ENCODE data around the gene LGALS8.
"Not testable (repeated sequence)": the region's sequence is repeated elsewhere in the genome, so short reads cannot be mapped to it uniquely, and the experiment has no call there.

The LGALS8 gene

DNA sequence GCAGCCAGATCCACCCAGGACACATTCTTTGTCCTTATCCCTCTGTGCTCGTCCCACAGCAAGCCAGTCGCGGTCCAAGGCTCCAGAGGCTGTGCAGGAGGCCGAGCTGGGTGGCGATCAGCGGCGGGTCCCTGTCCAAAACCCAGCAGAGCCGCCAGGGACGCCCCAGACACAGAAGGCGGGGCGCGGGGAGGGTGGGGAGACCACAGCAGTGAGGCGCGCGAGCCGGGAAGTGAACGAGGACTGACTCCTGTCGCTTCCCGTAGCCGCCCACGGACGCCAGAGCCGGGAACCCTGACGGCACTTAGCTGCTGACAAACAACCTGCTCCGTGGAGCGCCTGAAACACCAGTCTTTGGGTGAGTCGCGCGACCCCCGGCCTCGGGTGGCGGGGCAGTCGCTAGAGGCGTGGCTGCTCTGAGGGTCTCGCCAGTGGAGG is at the start of gene LGALS8:
TSS of gene LGALS8 (plus strand) at position 279 of the 438 bp plus-strand sequence. CDS start 2,089 bp downstream, outside the sequence.
- DNase-seq (ENCODE audit: low read depth), result peak; percentile 77

DNA sequence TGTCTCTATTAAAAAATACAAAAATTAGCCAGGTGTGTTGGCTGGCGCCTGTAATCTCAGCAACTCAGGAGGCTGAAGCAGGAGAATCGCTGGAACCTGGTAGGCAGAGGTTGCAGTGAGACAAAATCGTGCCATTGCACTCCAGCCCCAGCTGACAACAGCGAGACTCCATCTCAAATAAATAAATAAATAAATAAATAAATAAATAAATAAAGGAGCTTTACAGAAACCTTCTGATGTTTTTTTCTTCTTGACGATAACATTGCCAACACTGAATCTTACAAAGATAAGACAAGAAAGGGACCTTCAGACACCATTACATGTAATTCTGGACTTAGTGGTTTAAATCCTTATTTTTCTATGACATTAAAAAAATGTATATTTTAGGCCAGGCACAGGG is 47.8 kb upstream of the LGALS8 start:
- no peak for DNase-seq (ENCODE audit: low read depth)

DNA sequence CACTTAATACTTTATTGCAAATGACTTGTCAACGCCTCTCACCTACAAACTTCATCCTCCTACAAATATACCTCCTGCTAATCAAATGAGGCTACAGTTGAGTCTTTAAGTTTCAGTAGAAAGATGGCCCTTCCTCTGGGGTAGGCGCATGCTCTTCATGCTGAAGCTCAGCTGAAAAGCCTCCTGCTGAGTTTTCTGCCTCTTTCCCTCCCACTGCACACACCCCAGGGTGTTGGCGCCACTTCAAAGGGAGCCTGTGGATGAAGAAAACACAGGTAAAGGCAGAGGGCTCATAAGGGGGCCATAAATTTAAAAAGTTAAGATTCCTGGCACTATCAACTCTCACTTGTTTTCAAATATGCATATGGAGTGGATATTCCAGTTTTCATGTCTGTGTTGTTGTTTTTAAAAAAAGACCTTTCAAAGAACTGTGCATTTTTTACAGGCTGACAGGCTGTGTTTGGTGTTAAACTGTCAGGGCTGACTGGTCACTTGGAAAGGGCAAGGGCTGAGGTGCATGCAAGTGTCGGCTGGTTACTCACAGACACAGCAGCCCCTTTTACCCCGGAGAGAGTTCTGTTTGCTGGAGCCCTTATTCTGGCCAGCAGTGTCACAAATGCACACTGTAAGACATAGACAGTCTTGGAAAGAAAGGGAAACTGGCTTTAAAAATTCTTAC is 42.9 kb upstream of the LGALS8 start:
- DNase-seq (ENCODE audit: low read depth), result no peak

DNA sequence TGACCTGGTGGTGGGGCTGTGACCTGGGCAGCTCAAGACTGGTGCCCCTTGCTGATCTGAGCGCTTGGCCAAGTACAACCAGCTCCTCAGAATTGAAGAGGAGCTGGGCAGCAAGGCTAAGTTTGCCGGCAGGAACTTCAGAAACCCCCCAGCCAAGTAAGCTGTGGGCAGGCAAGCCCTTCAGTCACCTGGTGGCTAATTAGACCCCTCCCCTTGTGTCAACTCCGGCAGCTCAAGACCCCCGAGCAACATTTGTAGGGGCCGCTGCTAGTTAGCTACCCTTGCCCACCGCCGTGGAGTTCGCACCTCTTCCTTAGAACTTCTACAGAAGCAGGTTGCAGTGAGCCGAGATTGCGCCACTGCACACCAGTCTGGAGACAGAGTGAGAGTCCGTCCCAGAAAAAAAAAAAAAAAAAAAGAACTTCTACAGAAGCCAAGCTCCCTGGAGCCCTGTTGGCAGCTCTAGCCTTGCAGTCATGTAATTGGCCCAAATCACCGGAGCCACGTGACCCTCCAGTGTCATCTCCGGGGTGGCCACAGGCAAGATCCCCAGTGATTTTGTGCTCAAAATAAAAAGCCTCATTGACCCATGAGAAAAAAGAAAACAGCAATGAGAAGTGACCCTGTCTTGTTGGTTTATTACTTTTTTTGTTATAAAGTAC is 39.3 kb upstream of the LGALS8 start:
- DNase-seq (ENCODE audit: low read depth), result no peak

DNA sequence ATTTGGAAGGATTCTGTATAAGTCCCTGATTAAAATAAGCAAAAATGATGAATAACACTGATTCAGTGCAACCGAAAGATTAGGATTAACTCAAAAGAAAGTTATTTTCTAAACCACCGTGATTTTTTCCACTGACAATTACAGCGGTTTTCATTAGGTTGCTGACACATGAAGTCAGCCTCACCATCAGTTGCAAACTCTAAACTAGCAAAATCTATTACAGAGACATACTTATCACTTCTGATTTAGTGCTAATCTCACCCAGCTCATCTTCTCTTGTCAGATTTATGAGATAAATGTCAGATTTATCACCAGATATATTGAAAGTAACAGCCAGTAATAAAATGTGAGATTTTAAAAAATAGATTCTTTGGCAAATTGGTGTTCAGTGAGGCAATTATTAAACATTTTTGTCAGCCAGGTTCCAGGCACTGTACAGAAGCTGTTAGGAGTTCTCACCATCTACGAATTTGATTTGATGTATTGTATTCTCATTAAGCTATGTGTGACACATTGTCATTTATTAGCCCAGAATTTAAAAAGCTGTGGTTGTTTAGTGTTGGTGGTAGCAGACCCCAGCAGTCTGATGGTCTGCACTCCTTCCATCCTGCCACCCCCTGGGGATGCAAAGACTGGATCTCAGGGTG is 37.3 kb upstream of the LGALS8 start:
- DNase-seq (ENCODE audit: low read depth), result no peak

DNA sequence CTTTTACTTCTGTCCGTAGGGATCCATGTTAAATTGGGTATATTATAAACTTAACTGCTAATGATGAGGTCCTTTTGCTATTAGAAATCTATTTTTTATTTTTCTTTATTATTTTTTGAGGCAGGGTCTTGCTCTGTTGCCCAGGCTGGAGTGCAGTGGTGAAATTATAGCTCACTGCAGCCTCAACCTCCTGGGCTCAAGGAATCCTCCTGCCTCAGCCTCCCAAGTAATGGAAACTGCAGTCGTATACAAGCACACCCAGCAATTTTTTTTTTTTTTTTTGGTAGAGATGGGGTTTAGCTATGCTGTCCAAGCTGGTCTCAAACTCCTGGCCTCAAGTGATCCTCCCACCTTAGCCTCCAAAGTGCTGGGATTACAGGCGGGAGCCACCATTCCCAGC is 34.6 kb upstream of the LGALS8 start:
- not testable (repeated sequence) for DNase-seq (ENCODE audit: low read depth)

DNA sequence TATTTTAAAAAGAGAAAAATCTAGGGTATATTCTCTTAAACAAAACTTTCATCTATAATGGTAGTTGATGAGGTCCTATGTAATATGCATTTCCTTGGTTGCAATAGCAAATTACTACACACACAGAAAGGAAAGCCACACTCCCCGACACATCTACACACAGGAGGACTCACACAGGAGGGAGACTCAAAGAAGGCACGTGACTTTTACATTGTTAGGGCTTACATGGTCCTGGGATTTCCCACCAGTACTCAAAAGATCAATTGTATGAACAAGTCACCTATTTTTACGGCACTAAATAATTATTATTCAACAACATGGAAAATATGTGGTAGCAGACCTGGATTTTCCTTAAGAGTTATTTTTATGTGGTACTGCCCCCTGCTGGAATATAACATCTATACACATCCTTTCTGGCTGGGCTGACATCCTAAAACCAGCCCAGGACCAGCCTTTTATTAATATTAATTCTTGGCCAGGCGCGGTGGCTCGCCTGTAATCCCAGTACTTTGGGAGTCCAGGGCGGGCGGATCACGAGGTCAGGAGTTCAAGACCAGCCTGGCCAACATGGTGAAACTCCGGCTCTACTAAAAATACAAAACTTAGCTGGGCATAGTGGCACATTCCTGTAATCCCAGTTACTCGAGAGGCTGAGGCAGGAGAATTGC is 33.9 kb upstream of the LGALS8 start:
- no peak for DNase-seq (ENCODE audit: low read depth)

DNA sequence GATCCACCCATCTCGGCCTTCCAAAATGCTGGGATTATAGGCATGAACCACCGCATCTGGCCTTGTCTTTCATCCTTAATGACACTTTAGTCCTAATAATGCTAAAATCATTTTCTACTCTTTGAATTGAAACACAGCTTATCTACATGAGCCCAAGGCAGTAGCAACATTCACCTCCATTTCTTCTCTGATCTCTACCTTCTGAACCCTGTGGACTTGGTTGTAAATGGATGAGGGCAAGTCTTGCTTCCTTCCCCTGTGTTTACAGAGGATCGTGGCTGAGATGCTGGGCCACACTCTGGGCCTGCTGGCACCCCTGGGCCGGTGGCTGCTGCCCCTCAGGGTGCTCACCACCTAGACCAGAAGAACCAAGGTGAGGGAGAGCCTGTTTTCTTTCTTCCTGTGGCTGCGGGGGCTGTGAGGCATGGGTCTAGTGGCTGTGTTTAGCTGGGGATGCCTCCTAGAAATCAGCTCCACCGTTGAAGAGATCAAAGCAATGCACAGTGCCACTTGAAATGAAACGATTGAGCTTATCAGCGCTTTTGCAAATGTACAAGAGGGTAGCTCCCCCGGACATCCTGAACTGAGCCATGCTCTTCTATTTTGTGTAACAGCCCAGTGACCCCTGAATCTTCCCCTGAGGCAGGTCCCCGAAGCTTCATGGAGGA is 32.2 kb upstream of the LGALS8 start:
- no peak for DNase-seq (ENCODE audit: low read depth)

DNA sequence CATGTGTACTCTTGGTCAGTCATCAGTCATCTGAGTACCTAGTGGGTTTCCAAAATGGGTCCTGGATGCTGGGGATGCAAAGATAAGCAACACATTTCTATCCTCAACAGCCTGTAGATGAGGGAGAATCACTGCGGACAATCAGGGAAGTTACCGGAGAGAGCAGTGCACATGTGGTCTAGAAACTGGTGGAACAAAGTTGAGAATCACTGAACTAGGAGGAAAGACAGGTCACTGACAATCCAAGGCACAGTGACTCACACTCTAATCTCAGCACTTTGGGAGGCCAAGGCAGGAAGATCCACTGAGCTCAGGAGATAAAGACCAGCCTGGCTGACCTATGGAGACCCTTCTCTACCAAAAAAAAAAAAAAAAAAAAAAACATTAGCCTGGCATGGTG is 31.4 kb upstream of the LGALS8 start:
- DNase-seq (ENCODE audit: low read depth), result no peak

DNA sequence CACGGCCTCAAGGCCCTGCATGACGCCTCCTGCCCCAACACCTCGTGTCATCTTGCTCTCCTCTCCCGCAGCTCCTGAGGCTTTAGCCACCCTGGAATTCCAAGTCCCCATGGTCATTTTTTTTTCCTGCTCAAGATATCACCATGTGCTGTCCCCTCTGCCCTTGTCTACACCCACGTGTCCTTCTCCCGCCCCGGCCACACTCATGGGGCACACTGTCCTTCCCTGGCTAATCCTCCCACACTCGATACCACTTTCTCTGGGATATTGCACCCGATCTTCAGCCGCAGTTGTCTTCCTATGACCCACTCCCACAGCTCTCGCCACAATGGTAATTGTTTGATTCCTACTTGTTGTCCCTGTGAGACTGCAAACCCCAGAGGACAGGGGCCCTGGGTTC is 29.7 kb upstream of the LGALS8 start:
- DNase-seq (ENCODE audit: low read depth), result no peak

DNA sequence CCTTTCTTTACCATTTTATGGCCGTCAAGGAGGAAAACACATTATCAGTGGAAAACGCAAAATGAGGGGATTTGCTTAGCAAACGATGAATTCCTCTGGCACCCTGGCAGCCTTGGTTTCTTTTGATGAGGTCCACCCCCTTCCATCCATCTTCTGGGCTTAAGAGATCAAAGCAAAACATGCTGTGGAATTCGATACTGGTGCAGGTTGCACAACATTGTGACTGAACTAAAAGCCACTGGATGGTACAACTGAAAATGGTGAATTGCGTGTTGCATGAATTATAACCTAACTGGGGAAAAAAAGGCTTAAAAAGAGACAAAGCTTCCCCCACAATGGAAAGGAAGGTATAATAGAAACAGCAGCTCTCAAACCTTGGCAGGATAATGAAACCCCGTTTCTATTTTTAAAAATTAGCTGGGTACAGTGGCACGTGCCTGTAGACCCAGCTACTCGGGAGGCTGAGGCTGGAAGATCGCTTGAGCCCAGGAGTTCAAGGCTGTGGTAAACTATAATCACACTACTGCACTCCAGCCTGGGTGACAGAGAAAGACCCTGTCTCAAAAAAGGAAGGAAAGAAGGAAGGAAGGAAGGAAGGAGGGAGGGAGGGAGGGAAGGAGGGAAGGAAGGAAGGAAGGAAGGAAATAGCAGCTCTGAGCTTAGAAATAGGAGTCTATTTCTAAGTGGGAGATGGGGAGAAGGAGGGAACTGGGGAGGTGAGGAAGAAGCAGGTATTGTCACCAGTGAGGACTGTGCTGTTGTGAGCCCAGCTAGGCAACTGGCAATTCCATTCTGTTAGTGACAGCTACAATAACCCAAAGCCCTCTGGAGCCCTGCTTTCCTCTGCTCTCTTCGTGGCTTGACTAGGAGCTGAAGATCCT is 29.0 kb upstream of the LGALS8 start:
- DNase-seq (ENCODE audit: low read depth), result no peak

DNA sequence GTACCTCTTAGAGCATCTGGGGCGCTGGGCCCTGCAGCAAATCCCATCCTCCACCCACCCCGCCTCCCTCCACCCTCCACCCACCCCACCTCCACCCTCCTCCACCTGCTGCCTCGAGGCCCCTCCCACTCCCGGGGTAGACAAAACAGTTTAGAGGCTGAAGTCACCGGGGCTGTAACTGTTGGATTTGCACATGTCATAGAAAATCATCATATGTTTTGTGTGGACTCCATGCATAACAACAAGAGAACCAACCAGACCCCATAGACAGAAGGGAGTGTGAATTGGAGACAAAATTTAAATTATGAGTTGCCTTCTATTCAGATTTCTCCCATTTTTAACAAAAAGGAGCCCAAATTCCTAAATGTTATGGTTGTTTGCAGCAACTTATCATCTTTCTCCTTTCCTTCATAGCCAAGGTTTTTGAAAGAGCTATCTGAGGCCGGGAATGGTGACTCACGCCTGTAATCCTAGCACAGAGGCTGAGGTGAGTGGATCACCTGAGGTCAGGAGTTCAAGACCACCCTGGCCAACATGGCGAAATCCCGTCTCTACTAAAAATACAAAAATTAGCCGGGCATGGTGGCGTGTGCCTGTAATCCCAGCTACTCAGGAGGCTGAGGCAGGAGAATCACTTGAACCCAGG is 28.2 kb upstream of the LGALS8 start:
- no peak for DNase-seq (ENCODE audit: low read depth)

DNA sequence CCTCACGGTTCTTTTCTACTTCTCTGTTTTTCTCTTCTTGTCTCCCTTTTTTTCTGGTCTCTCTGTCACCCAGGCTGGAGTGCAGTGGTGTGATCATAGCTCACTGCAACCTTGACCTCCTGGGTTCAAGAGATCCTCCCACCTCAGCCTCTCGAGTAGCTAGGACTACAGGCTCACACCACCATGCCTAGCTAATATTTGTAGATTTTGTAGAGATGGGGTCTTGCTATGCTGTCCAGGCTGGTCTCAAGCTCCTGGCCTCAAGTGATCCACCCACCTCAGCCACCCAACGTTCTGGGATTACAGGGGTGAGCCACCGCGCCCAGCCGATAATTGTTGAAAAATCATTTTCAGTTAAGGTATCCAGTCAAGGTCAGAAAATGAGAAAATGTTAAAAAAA is 25.9 kb upstream of the LGALS8 start:
- no peak for DNase-seq (ENCODE audit: low read depth)

DNA sequence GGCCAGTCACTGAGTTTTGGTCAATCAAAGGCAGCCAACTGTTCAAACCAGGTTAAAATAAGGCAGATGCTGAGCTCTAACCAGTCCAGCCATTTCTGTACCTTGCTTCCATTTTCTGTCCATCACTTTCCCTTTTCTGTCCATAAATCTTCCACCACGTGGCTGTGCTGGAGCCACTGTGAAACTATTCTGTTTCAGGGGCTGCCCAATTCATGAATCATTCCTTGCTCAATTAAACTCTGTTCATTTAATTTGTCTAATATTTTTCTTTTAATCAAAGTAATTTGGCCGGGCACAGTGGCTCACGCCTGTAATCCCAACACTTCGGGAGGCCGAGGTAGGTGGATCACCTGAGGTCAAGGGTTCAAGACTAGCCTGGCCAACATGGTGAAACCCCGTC is 22.7 kb upstream of the LGALS8 start:
- no peak for DNase-seq (ENCODE audit: low read depth)

DNA sequence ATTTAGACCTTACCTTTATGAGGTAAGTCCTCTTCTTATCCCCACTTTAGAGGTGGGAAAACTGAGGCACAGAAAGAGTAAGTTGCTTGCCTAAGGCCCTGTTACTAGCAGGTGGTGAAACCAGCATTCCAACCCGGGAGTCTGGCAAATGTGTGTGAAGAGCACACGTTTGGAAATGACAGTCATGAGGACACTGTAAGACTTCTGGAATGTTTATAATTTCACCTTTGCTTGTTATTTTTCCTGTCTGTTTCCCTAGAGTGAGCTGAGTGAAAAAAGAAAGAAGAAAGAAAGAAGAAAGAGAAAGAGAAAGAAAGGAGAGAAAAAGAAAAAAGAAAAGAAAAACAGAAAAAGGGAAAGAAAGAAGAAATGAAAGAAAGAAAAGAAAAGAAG is 21.2 kb upstream of the LGALS8 start:
- DNase-seq (ENCODE audit: low read depth), result no peak

DNA sequence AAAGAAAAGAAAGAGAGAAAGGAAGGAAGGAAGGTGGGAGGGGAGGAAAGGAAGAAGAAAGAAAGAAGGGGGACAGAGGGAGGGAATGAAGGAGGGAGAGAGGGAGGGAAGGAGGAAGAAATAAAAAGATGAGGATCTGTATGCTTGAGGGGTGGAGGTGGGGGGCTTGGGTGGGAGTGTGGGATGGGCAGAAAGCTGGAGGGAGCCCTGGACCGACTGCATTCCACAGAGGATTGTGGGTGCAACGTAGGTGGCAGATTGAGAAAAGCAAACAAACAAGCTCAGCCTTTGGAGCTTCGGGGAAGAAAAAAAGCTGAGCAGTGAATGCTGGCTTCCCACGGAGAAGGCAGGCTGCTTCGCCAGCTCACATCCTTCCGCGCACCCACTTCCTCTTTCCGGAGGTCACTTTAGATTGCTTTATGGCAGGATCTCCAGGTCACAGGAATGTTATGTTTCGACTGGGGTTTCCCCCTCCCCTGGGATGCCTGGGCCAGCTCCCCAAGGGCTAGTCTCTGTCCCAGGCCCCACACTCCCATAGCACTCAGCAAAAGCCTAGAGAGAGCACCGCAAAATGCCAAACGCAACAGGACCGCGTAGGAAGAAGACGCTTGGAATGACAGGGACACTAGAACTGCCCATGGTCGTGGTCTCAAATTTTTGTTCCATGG is 20.7 kb upstream of the LGALS8 start:
- no peak for DNase-seq (ENCODE audit: low read depth)

DNA sequence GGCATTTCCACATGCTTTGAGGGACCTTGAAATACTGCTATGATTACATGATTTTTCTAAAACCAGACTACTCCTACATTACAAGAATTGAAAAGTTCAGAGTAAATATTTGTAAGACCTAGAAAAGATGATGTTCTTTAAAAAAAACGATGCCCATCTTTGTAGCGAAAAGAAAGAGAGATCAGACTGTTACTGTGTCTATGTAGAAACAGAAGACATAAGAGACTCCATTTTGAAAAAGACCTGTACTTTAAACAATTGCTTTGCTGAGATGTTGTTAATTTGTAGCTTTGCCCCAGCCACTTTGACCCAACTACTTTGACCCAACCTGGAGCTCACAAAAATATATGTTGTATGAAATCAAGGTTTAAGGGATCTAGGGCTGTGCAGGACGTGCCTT is 19.4 kb upstream of the LGALS8 start:
- not testable (repeated sequence) for DNase-seq (ENCODE audit: low read depth)

DNA sequence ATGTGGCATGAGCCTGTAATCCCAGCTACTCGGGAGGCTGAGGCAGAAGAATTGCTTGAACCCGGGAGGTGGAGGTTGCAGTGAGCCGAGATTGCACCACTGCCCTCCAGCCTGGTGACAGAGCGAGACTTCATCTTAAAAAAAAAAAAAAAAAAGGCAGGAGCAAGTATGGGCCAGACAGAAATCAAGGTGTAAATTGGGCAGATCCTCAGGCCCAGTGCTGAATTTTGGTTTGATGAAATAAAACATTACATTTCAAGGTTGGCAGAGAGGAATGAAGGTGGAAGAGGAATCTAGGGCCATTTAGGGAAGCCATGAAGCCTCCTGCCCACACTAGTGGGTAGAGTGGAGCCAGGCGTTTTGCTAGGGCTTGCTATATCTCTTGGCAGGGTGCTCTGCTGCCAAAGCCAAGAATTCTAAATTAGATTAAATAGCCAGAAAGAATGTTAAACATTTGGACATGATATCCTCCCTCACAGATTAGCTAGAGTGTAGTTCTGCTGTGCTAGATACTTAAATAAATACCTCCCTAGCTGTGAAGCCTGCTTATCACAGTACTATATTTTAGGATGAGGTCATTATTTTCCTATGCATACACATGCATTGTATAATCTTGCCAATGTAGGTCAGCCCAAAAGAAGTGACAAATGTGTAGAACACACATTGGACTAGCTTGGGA is 16.6 kb upstream of the LGALS8 start:
- no peak for DNase-seq (ENCODE audit: low read depth)

DNA sequence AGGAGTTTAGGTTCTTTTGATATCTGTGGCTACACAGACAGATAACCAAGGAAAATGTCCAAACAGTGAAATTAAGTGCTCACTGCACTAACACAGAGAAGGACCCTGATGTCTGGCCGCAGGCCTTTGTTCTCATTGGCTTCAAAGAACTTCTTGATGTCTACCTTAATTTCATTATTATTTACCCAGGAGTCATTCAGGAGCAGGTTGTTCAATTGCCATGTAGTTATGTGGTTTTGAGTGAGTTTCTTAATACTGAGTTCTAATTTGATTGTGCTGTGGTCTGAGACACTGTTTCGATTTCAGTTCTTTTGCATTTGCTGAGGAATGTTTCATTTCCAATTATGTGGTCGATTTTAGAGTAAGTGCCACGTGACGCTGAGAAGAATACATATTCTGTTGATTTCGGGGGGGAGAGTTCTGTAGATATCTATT is 15.2 kb upstream of the LGALS8 start:
- DNase-seq (ENCODE audit: low read depth), result no peak

DNA sequence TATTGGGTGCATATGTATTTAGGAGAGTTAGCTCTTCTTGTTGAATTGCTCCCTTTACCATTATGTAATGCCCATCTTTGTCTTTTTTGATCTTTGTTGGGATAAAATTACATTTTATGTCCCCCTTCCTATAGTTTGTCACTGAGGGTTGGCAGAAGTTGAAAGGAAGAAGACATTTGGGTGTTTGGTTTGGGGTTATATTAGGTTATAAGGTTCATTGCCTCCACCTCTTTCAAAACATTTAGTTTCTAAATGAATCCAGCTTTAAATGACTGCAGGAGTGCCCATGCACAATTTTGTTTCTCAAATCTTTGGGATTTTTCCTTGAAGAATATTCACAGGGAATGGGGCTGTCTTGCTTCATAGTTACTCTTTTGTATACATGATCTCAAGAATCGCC is 14.6 kb upstream of the LGALS8 start:
- no peak for DNase-seq (ENCODE audit: low read depth)

Measured in activated T-helper 1 cell treated with Interleukin-2 at 50 U/mL for 16 hours (primary cell).